ENCODE results near the gene OR10A7.
"Not testable (repeated sequence)": the region's sequence is repeated elsewhere in the genome, so short reads cannot be mapped to it uniquely, and the experiment has no call there.

The OR10A7 gene, protein sequence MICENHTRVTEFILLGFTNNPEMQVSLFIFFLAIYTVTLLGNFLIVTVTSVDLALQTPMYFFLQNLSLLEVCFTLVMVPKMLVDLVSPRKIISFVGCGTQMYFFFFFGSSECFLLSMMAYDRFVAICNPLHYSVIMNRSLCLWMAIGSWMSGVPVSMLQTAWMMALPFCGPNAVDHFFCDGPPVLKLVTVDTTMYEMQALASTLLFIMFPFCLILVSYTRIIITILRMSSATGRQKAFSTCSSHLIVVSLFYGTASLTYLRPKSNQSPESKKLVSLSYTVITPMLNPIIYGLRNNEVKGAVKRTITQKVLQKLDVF

GRCh38 chr12:55220725-55221124, at the start of gene OR10A7:
TSS of gene OR10A7 (plus strand) at chr12:55221025. CDS start at chr12:55221025, 0 bp downstream.
- H3K4me1 ChIP-seq (ENCODE audit: control insufficient read depth, insufficient read depth, low read length): no peaks in the 10 kb centered on the region
- H3K27me3 ChIP-seq (ENCODE audit: control insufficient read depth, insufficient read depth, low read length): no peaks in the 10 kb centered on the region
- H3K9ac ChIP-seq (ENCODE audit: low read length): no peak within 1 kb of the TSS
- H3K4me3 ChIP-seq (ENCODE audit: low read length): no peak within 1 kb of the TSS
- no peaks in the 10 kb centered on the region for H3K9me3 ChIP-seq (ENCODE audit: control insufficient read depth, low read length)
- no peaks in the 10 kb centered on the region for H3K36me3 ChIP-seq (ENCODE audit: control insufficient read depth, insufficient read depth, low read length)

- no peak overlapping the region for H3K4me3 ChIP-seq (ENCODE audit: low read length)
- no peaks in the 10 kb centered on the region for H3K27me3 ChIP-seq (ENCODE audit: control insufficient read depth, insufficient read depth, low read length)
- no peak overlapping the region for H3K9ac ChIP-seq (ENCODE audit: low read length)
These were observed 49.4 kb upstream of the OR10A7 start for GRCh38 chr12:55171445-55171844.

DNA sequence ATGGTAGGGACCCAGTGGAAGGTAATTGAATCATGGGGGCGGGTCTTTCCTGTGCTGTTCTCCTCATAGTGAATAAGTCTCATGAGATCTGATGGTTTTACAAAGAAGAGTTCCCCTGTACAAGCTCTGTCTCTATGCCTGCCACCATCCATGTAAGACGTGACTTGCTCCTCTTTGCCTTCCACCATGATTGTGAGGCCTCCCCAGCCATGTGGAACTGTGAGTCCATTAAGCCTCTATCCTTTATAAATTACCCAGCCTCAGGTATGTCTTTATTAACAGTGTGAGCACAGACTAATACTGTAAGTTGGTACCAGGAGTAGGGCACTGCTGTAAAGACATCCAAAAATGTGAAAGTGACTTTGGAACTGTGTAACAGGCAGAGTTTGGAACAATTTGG, 49.0 kb upstream of the OR10A7 start:
- H3K36me3 ChIP-seq (ENCODE audit: control insufficient read depth, insufficient read depth, low read length); H3K4me3 ChIP-seq (ENCODE audit: low read length); H3K4me1 ChIP-seq (ENCODE audit: control insufficient read depth, insufficient read depth, low read length); H3K9me3 ChIP-seq (ENCODE audit: control insufficient read depth, low read length); H3K27me3 ChIP-seq (ENCODE audit: control insufficient read depth, insufficient read depth, low read length); H3K9ac ChIP-seq (ENCODE audit: low read length): not testable (repeated sequence)

More at GRCh38 chr12:55171445-55171844, 49.4 kb upstream of the OR10A7 start:
- no peaks in the 10 kb centered on the region for H3K4me1 ChIP-seq (ENCODE audit: control insufficient read depth, insufficient read depth, low read length)
- no peaks in the 10 kb centered on the region for H3K36me3 ChIP-seq (ENCODE audit: control insufficient read depth, insufficient read depth, low read length)
- no peaks in the 10 kb centered on the region for H3K9me3 ChIP-seq (ENCODE audit: control insufficient read depth, low read length)

DNA sequence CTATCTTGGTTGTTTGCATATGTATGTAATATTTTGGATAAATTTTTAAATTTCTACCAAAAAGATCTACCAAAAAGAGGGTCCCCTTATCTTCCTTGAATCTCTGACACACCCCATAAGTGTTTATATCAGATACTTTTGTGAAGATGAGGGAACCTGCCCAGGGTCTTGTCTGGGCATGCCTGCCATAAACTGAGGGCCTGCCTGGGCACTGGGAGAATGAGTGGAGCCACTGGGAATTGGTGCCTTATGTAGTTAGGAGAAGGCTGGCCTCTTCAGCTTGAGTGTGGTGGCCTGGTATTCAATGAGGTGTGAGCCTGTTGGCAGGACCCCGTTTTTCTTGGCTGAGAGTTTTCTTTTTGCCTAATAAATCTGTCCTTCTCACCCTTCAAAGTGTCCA, 48.1 kb upstream of the OR10A7 start:
- no peaks in the 10 kb centered on the region for H3K4me1 ChIP-seq (ENCODE audit: control insufficient read depth, insufficient read depth, low read length)
- H3K9ac ChIP-seq (ENCODE audit: low read length): no peak overlapping the region
- no peaks in the 10 kb centered on the region for H3K36me3 ChIP-seq (ENCODE audit: control insufficient read depth, insufficient read depth, low read length)
- H3K4me3 ChIP-seq (ENCODE audit: low read length): no peak overlapping the region
- H3K27me3 ChIP-seq (ENCODE audit: control insufficient read depth, insufficient read depth, low read length): no peaks in the 10 kb centered on the region
- H3K9me3 ChIP-seq (ENCODE audit: control insufficient read depth, low read length): no peaks in the 10 kb centered on the region

- Histone ChIP-seq H3K9me3 (ENCODE audit: control insufficient read depth, low read length) (no peaks in the 10 kb centered on the region), H3K4me1 (ENCODE audit: control insufficient read depth, insufficient read depth, low read length) (no peaks in the 10 kb centered on the region), H3K9ac (ENCODE audit: low read length) (no peak overlapping the region), H3K36me3 (ENCODE audit: control insufficient read depth, insufficient read depth, low read length) (no peaks in the 10 kb centered on the region), H3K27me3 (ENCODE audit: control insufficient read depth, insufficient read depth, low read length) (no peaks in the 10 kb centered on the region), H3K4me3 (ENCODE audit: low read length) (no peak overlapping the region)
These were observed 47.4 kb upstream of the OR10A7 start for GRCh38 chr12:55173456-55173855.

DNA sequence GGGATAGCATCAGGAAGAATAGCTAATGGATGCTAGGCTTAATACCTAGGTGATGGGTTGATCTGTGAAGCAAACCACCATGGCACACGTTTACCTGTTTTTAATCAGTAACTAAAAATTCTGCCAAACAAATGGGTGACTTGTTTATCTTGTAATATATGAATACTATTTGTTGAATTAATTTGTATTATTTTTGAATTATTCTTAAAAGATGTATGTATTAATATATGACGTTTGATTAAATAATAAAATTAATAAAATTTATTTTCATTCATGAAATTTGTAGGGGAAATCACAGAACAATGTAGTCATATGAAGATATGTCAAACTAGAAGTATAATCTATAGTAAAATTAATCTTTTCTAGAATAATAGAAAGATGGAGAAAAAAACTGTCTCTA, 32.3 kb upstream of the OR10A7 start:
- Histone ChIP-seq H3K4me3 (ENCODE audit: low read length) (no peak overlapping the region), H3K9me3 (ENCODE audit: control insufficient read depth, low read length) (no peaks in the 10 kb centered on the region), H3K9ac (ENCODE audit: low read length) (no peak overlapping the region), H3K27me3 (ENCODE audit: control insufficient read depth, insufficient read depth, low read length) (no peaks in the 10 kb centered on the region), H3K36me3 (ENCODE audit: control insufficient read depth, insufficient read depth, low read length) (no peaks in the 10 kb centered on the region), H3K4me1 (ENCODE audit: control insufficient read depth, insufficient read depth, low read length) (no peaks in the 10 kb centered on the region)

- Histone ChIP-seq H3K4me1 (ENCODE audit: control insufficient read depth, insufficient read depth, low read length) (no peaks in the 10 kb centered on the region), H3K4me3 (ENCODE audit: low read length) (no peak overlapping the region), H3K27me3 (ENCODE audit: control insufficient read depth, insufficient read depth, low read length) (no peaks in the 10 kb centered on the region), H3K9me3 (ENCODE audit: control insufficient read depth, low read length) (no peaks in the 10 kb centered on the region), H3K9ac (ENCODE audit: low read length) (no peak overlapping the region), H3K36me3 (ENCODE audit: control insufficient read depth, insufficient read depth, low read length) (no peaks in the 10 kb centered on the region)
These were observed 31.8 kb upstream of the OR10A7 start for GRCh38 chr12:55188974-55189556.

DNA sequence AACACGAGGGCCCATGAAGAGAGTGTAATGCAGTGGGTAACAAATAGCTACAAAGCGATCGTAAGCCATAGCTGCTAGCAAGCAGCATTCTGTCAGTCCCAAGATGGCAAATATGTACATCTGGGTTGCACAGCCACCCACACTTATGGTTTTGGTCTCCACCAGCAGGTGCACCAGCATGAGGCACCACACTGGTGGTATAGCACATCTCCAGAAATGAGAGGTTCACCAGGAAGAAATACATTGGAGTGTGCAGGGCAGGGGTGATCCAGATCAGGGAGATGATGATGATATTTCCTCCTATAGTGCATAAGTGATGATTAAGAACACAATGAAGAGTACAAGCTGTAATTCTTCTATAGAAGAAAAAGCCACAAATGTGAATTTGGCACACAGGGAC, 26.4 kb upstream of the OR10A7 start:
- no peaks in the 10 kb centered on the region for H3K36me3 ChIP-seq (ENCODE audit: control insufficient read depth, insufficient read depth, low read length)
- no peaks in the 10 kb centered on the region for H3K9me3 ChIP-seq (ENCODE audit: control insufficient read depth, low read length)
- no peak overlapping the region for H3K9ac ChIP-seq (ENCODE audit: low read length)
- H3K27me3 ChIP-seq (ENCODE audit: control insufficient read depth, insufficient read depth, low read length): no peaks in the 10 kb centered on the region
- H3K4me3 ChIP-seq (ENCODE audit: low read length): no peak overlapping the region
- no peaks in the 10 kb centered on the region for H3K4me1 ChIP-seq (ENCODE audit: control insufficient read depth, insufficient read depth, low read length)

- Histone ChIP-seq H3K9ac (ENCODE audit: low read length) (no peak overlapping the region), H3K4me1 (ENCODE audit: control insufficient read depth, insufficient read depth, low read length) (no peaks in the 10 kb centered on the region), H3K27me3 (ENCODE audit: control insufficient read depth, insufficient read depth, low read length) (no peaks in the 10 kb centered on the region), H3K9me3 (ENCODE audit: control insufficient read depth, low read length) (no peaks in the 10 kb centered on the region), H3K36me3 (ENCODE audit: control insufficient read depth, insufficient read depth, low read length) (no peaks in the 10 kb centered on the region), H3K4me3 (ENCODE audit: low read length) (no peak overlapping the region)
These were observed 5.7 kb downstream of the OR10A7 start for GRCh38 chr12:55226523-55226922.

GRCh38 chr12:55227643-55228042, 6.8 kb downstream of the OR10A7 start:
- no peak overlapping the region for H3K4me3 ChIP-seq (ENCODE audit: low read length)
- no peaks in the 10 kb centered on the region for H3K36me3 ChIP-seq (ENCODE audit: control insufficient read depth, insufficient read depth, low read length)
- H3K4me1 ChIP-seq (ENCODE audit: control insufficient read depth, insufficient read depth, low read length): no peaks in the 10 kb centered on the region
- no peaks in the 10 kb centered on the region for H3K9me3 ChIP-seq (ENCODE audit: control insufficient read depth, low read length)
- no peak overlapping the region for H3K9ac ChIP-seq (ENCODE audit: low read length)
- no peaks in the 10 kb centered on the region for H3K27me3 ChIP-seq (ENCODE audit: control insufficient read depth, insufficient read depth, low read length)

DNA sequence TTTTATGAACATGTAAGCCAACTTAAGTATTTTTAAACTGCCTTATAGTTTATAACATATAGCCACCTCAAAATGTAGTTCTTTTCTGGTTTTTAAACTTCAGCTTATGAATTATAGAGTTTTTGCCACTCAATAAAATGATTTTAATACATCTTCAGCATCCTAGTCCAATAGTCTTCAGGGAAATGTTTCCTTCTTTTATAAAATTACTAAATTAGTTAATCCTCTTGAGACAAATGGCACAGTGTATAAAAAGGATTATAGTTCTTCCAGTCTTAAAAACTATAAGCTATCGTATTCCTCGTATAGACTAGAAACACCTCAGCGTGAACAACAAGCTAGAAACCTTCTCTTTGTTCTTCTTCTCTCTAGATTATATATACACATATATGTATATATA, 23.5 kb downstream of the OR10A7 start, which contains the start of gene OR6C74:
Gene OR6C74 (plus strand): TSS at position 301 of the 400 bp plus-strand sequence. CDS start 2,679 bp downstream, outside the sequence.
- no peaks in the 10 kb centered on the region for H3K36me3 ChIP-seq (ENCODE audit: control insufficient read depth, insufficient read depth, low read length)
- no peaks in the 10 kb centered on the region for H3K27me3 ChIP-seq (ENCODE audit: control insufficient read depth, insufficient read depth, low read length)
- H3K9me3 ChIP-seq (ENCODE audit: control insufficient read depth, low read length): no peaks in the 10 kb centered on the region
- no peak within 1 kb of the TSS for H3K9ac ChIP-seq (ENCODE audit: low read length)
- H3K4me1 ChIP-seq (ENCODE audit: control insufficient read depth, insufficient read depth, low read length): no peaks in the 10 kb centered on the region
- no peak within 1 kb of the TSS for H3K4me3 ChIP-seq (ENCODE audit: low read length)

- Histone ChIP-seq H3K27me3 (ENCODE audit: control insufficient read depth, insufficient read depth, low read length) (no peaks in the 10 kb centered on the region), H3K9ac (ENCODE audit: low read length) (no peak overlapping the region), H3K4me1 (ENCODE audit: control insufficient read depth, insufficient read depth, low read length) (no peaks in the 10 kb centered on the region), H3K36me3 (ENCODE audit: control insufficient read depth, insufficient read depth, low read length) (no peaks in the 10 kb centered on the region), H3K4me3 (ENCODE audit: low read length) (no peak overlapping the region), H3K9me3 (ENCODE audit: control insufficient read depth, low read length) (no peaks in the 10 kb centered on the region)
These were observed 25.3 kb downstream of the OR10A7 start for GRCh38 chr12:55246159-55246558.
